ENCODE results near the gene TBPL1.

DNA sequence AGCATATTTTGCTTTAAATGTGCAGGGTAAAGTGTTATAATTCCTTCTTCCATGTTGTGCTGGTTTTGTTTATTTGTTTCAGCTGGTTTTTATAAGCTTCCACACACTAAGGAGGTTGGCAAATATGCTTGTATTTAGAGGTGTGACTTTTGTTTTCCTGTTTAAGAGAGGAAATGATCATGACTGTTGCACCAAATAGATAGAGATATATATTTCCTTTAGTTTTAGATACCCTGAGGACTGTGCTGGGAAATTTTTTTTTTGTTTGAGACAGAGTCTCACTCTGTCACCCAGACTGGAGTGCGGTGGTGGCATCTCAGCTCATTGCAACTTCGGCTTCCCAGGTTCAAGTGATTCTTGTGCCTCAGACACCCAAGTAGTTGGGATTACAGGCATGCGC lies 5.8 kb downstream of the TBPL1 start:
- no peak for TF ChIP-seq CTCF (IDR thresholded peaks at IDR 0.05)
- TF ChIP-seq POLR2A (IDR thresholded peaks at IDR 0.05): no peak
